ENCODE results near the gene CLEC18A.
"Not testable (repeated sequence)": the region's sequence is repeated elsewhere in the genome, so short reads cannot be mapped to it uniquely, and the experiment has no call there.

The CLEC18A gene

DNA sequence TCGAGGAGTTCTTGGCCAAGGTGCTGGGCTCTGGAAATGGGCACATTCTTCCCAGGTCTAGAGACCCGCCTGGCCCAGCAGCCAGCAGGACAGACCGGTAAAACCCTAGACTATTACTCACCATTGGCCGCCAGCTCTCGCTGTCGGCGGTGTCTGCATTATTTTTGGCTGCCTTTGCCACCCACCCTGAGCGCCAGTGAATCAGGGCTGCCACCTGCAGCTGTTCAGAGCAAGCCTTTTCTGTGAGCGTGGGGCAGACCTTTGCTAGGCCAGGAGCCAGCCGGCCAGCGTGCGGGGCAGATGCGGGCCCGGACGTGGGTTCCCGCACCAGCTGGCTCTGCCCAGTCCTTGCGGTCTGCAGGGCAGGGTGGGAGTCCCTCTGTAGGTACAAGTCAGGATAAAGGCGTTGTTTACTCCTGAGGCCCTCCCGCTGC lies 15.8 kb upstream of the CLEC18A start:
- Mint-ChIP-seq H3K4me3 (no peak overlapping the region), H3K27ac (no peak overlapping the region), H3K9me3 (no peaks in the 10 kb centered on the region), H3K4me1 (ENCODE audit: low read depth) (no peaks in the 10 kb centered on the region), H3K27me3 (no peaks in the 10 kb centered on the region), H3K36me3 (ENCODE audit: low read depth) (peaks cover 100% of the 10 kb centered on the region)
- intact Hi-C loops (cut with micrococcal nuclease), result loop anchor here (10.0 kb wide), 1 partner anchor 140 kb away; no protein-coding TSS in a partner anchor

DNA sequence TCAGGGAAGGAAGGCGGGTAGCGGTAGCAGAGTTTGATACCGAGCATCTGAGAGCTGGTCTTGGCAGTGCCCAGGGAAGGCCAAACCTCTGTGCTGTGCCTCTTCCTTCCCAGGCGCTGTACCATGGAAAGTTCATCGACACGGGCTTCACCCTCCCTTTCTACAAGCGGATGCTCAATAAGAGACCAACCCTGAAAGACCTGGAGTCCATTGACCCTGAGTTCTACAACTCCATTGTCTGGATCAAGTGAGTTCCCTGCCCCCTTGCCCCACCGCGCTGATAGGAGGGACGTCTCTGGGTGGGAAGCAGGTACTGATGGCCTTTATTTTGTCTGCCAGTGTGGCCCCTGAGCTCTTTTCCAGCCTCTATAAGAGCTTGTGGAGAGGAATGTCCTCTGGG lies 15.4 kb upstream of the CLEC18A start:
- peaks cover 100% of the 10 kb centered on the region for H3K36me3 Mint-ChIP-seq (ENCODE audit: low read depth)
- intact Hi-C loops (cut with micrococcal nuclease), result loop anchor here (10.0 kb wide), 1 partner anchor 141 kb away; no protein-coding TSS in a partner anchor
- no peaks in the 10 kb centered on the region for H3K4me1 Mint-ChIP-seq (ENCODE audit: low read depth)
- H3K27ac Mint-ChIP-seq, result no peak overlapping the region
- no peak overlapping the region for H3K4me3 Mint-ChIP-seq
- no peaks in the 10 kb centered on the region for H3K9me3 Mint-ChIP-seq
- H3K27me3 Mint-ChIP-seq, result no peaks in the 10 kb centered on the region

- Mint-ChIP-seq H3K27me3 (no peaks in the 10 kb centered on the region), H3K4me3 (no peak overlapping the region), H3K9me3 (no peaks in the 10 kb centered on the region), H3K4me1 (ENCODE audit: low read depth) (no peaks in the 10 kb centered on the region), H3K27ac (no peak overlapping the region), H3K36me3 (ENCODE audit: low read depth) (peaks cover 100% of the 10 kb centered on the region)
- intact Hi-C loops (cut with micrococcal nuclease), result loop anchor here (10.0 kb wide), 1 partner anchor 141 kb away; no protein-coding TSS in a partner anchor
Measured at GRCh38 chr16:69936252-69936651, 14.9 kb upstream of the CLEC18A start.

DNA sequence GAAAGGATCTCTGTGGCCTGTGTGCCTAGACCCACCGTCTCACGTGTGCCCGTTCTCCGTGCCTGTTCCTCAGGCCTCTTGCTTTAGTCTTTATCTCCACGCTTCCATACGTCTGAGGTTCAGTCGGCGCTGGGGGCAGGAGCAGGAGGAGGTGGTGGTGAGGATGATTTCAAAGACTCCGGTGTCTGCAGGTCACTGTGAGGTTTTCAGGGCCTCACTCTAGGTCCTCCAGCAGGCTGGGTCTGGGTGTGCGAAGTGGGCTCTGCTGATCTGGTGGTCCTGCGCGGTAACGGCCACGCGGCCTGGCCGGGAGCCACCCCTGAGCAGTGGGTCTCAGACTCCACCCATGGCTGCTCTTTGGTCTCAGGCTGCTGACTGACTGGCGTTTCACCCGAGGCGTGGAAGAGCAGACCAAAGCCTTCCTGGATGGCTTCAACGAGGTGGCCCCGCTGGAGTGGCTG lies 14.4 kb upstream of the CLEC18A start:
- H3K4me3 Mint-ChIP-seq, result no peak overlapping the region
- H3K27me3 Mint-ChIP-seq, result no peaks in the 10 kb centered on the region
- no peaks in the 10 kb centered on the region for H3K4me1 Mint-ChIP-seq (ENCODE audit: low read depth)
- no peak overlapping the region for H3K27ac Mint-ChIP-seq
- no peaks in the 10 kb centered on the region for H3K9me3 Mint-ChIP-seq
- intact Hi-C loops (cut with micrococcal nuclease), result loop anchor here (10.0 kb wide), 1 partner anchor 142 kb away; no protein-coding TSS in a partner anchor
- peaks cover 100% of the 10 kb centered on the region for H3K36me3 Mint-ChIP-seq (ENCODE audit: low read depth)

DNA sequence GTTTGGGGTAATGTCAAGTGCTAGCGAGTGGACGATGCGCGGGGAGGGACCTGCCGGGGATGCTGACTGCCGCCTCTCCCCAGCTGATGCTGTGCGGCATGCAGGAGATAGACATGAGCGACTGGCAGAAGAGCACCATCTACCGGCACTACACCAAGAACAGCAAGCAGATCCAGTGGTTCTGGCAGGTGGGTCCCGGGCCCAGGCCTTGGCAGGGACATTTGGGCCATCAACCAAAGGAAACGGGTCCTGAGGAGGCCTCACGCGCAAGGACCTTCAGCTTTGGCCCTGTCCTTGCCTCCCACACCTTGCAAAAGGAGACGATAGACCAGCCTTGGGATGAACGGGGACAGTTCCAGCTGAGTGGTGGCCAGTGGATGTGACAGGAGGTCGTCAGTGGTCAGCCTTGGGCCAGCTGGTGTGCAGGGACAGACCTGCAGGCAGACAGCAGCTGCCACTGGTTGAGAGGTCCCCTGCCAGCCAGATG lies 13.6 kb upstream of the CLEC18A start:
- H3K4me1 Mint-ChIP-seq (ENCODE audit: low read depth), result no peaks in the 10 kb centered on the region
- H3K4me3 Mint-ChIP-seq, result no peak overlapping the region
- no peak overlapping the region for H3K27ac Mint-ChIP-seq
- intact Hi-C loops (cut with micrococcal nuclease), result loop anchor here (10.0 kb wide), 1 partner anchor 143 kb away; no protein-coding TSS in a partner anchor
- no peaks in the 10 kb centered on the region for H3K9me3 Mint-ChIP-seq
- H3K36me3 Mint-ChIP-seq (ENCODE audit: low read depth), result peaks cover 99% of the 10 kb centered on the region
- H3K27me3 Mint-ChIP-seq, result no peaks in the 10 kb centered on the region

GRCh38 chr16:69938981-69939820 lies 11.9 kb upstream of the CLEC18A start:
- H3K4me1 Mint-ChIP-seq (ENCODE audit: low read depth), result no peaks in the 10 kb centered on the region
- H3K27me3 Mint-ChIP-seq, result no peaks in the 10 kb centered on the region
- H3K4me3 Mint-ChIP-seq, result no peak overlapping the region
- no peaks in the 10 kb centered on the region for H3K9me3 Mint-ChIP-seq
- intact Hi-C loops (cut with micrococcal nuclease), result loop anchor here (10.0 kb wide), 1 partner anchor 144 kb away; no protein-coding TSS in a partner anchor
- H3K36me3 Mint-ChIP-seq (ENCODE audit: low read depth), result peaks cover 90% of the 10 kb centered on the region
- H3K27ac Mint-ChIP-seq, result no peak overlapping the region

GRCh38 chr16:69939821-69940585 lies 11.1 kb upstream of the CLEC18A start:
- intact Hi-C loops (cut with micrococcal nuclease), result loop anchor here (10.0 kb wide), 1 partner anchor 145 kb away; no protein-coding TSS in a partner anchor
- Mint-ChIP-seq H3K4me1 (ENCODE audit: low read depth) (no peaks in the 10 kb centered on the region), H3K9me3 (no peaks in the 10 kb centered on the region), H3K36me3 (ENCODE audit: low read depth) (peaks cover 82% of the 10 kb centered on the region), H3K4me3 (no peak overlapping the region), H3K27me3 (no peaks in the 10 kb centered on the region), H3K27ac (no peak overlapping the region)

DNA sequence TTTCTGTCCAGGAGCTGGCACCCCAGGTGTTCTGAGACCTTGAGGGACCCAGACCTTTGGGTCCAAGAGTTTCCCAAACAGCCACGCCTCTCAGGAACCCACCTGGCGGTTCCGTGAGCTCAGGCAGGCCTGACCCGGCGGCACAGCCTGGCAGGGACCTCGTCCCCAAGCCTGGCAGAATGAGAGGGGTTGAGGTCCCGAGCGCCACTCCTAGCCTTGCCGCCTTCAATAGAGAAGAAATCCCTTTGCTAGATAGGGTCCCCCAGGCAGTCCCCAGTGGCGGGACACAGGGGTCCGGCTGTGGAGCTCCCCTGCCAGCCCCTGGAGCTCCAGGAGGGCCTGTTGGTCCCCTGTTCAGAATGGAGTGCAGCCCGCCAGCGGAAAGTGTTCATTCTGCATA lies 10.5 kb upstream of the CLEC18A start:
- Mint-ChIP-seq H3K9me3 (no peaks in the 10 kb centered on the region), H3K4me3 (no peak overlapping the region), H3K27ac (no peak overlapping the region), H3K4me1 (ENCODE audit: low read depth) (no peaks in the 10 kb centered on the region), H3K36me3 (ENCODE audit: low read depth) (peaks cover 76% of the 10 kb centered on the region), H3K27me3 (no peaks in the 10 kb centered on the region)
- intact Hi-C loops (cut with micrococcal nuclease), result no loop called here

- intact Hi-C loops (cut with micrococcal nuclease), result no loop called here
- Mint-ChIP-seq H3K27me3 (no peaks in the 10 kb centered on the region), H3K4me1 (ENCODE audit: low read depth) (no peaks in the 10 kb centered on the region), H3K27ac (no peak overlapping the region), H3K36me3 (ENCODE audit: low read depth) (peaks cover 68% of the 10 kb centered on the region), H3K9me3 (no peaks in the 10 kb centered on the region), H3K4me3 (no peak overlapping the region)
Measured at GRCh38 chr16:69941251-69942098, 9.7 kb upstream of the CLEC18A start.

GRCh38 chr16:69942099-69942491 lies 9.0 kb upstream of the CLEC18A start:
- intact Hi-C loops (cut with micrococcal nuclease), result no loop called here
- Mint-ChIP-seq H3K4me1 (ENCODE audit: low read depth) (no peaks in the 10 kb centered on the region), H3K4me3 (no peak overlapping the region), H3K27me3 (no peaks in the 10 kb centered on the region), H3K36me3 (ENCODE audit: low read depth) (peaks cover 61% of the 10 kb centered on the region), H3K9me3 (no peaks in the 10 kb centered on the region), H3K27ac (no peak overlapping the region)

DNA sequence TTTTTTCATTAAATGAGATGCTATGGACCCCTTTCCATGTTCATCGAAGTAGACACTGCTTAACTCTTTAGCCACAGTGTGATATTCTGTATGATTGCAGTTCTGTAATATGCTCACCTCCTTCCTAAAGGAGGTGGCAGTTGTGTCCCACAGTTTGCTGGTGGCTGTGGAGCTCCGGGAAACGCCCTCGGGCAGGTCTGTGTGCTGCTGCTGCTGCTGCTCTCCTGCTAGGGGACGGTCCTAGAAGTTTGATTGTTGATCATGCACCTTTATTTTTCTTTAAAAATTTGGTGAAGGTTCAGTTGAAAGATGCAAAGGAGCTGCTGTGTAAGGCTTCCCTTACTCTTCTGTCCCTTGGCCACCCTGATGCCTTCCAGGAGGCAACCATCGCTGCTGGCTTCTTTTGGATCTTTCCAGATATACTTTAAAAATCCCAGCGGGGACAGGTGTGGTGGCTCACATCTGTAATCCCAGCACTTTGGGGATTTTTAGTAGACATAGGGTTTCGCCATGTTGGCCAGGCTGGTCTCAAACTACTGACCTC lies 8.4 kb upstream of the CLEC18A start:
- Mint-ChIP-seq H3K27me3 (no peaks in the 10 kb centered on the region), H3K9me3 (no peaks in the 10 kb centered on the region), H3K4me3 (no peak overlapping the region), H3K4me1 (ENCODE audit: low read depth) (no peaks in the 10 kb centered on the region), H3K27ac (no peak overlapping the region), H3K36me3 (ENCODE audit: low read depth) (peaks cover 55% of the 10 kb centered on the region)
- intact Hi-C loops (cut with micrococcal nuclease), result no loop called here

- H3K4me1 Mint-ChIP-seq (ENCODE audit: low read depth); H3K4me3 Mint-ChIP-seq; H3K9me3 Mint-ChIP-seq; H3K27ac Mint-ChIP-seq; intact Hi-C loops (cut with micrococcal nuclease); H3K27me3 Mint-ChIP-seq: not testable (repeated sequence)
- peaks cover 48% of the 10 kb centered on the region for H3K36me3 Mint-ChIP-seq (ENCODE audit: low read depth)
Measured at GRCh38 chr16:69943241-69944036, 7.7 kb upstream of the CLEC18A start.

Measured in dendritic cell treated with granulocyte-macrophage colony-stimulating factor and Interleukin-4, amounts not matched to agents 40 ng/mL and 50 ng/mL, for 4 days (primary cell).